IMR-90 (cell line): Measurements from ENCODE around the gene CAPN2. TPM values are rescaled to one million over a fixed set of nuclear protein-coding genes. Genes with fewer than 3 reads are reported as not detected.

ENCODE experiments used
- ATAC-seq: fragments of 200-7000 bp; cut with Tn5 transposase; 2 replicates; pipeline ENCODE4 v1.9.1; 2020; ENCODE audit warnings: low read depth, mild to moderate bottlenecking, moderate library complexity
- BruUV-seq: library from RNA; stranded (reverse); fragments of 400-500 nt; replicated peaks from 2 replicates; lab custom pipeline; 2021; lab: Mats Ljungman, UMichigan
- CTCF ChIA-PET: fragments of 300-600 bp; formaldehyde crosslinking; extraction: SDS; loops from one replicate; lab custom pipeline; 2021; ENCODE audit warnings: antibody characterized with exemption; lab: Yijun Ruan, JAX
- POLR2A ChIA-PET: fragments of 300-600 bp; sonication (Branson Sonifier 250); formaldehyde crosslinking; loops from one replicate; lab custom pipeline; 2022; ENCODE audit warnings: antibody characterized with exemption; ENCODE audit not compliant: unreplicated experiment; lab: Charles Lee
- DNase-seq: peaks from one replicate; pipeline ENCODE4 v3.0.0; 2013
- H2AFZ ChIP-seq: replicated peaks from 2 replicates; pipeline ENCODE3; 2013; ENCODE audit warnings: low read length, mild to moderate bottlenecking; ENCODE audit not compliant: poor library complexity
- H2AK5ac ChIP-seq: 2 replicates; pipeline ENCODE4 v1.6.1; 2013; ENCODE audit warnings: low read depth, low read length, inconsistent platforms
- H2AK9ac ChIP-seq: replicated peaks from 2 replicates; pipeline ENCODE3; 2013; ENCODE audit warnings: mild to moderate bottlenecking, low read depth, low read length, moderate library complexity; ENCODE audit not compliant: poor library complexity
- H2BK120ac ChIP-seq: 2 replicates; pipeline ENCODE4 v1.6.1; 2013; ENCODE audit warnings: low read depth, low read length, inconsistent platforms
- H2BK15ac ChIP-seq: 3 replicates; pipeline ENCODE4 v1.6.1; 2013; ENCODE audit warnings: low read depth, low read length, inconsistent platforms
- H2BK20ac ChIP-seq: 2 replicates; pipeline ENCODE4 v1.6.1; 2013; ENCODE audit warnings: low read depth, mild to moderate bottlenecking, inconsistent platforms, low read length, moderate library complexity
- H2BK5ac ChIP-seq: 2 replicates; pipeline ENCODE4 v1.6.1; 2013; ENCODE audit warnings: mild to moderate bottlenecking, low read depth, low read length, inconsistent platforms; ENCODE audit not compliant: poor library complexity, severe bottlenecking
- H3K14ac ChIP-seq: replicated peaks from 2 replicates; pipeline ENCODE4 v1.6.1; 2013; ENCODE audit warnings: low read depth, low read length, inconsistent platforms
- H3K18ac ChIP-seq: 2 replicates; pipeline ENCODE4 v1.6.1; 2013; ENCODE audit warnings: low read depth, low read length, control low read depth
- H3K23ac ChIP-seq: 2 replicates; pipeline ENCODE4 v1.6.1; 2013; ENCODE audit warnings: low read depth, low read length, inconsistent platforms
- H3K27ac ChIP-seq: 2 replicates; pipeline ENCODE4 v1.5.1; 2013; ENCODE audit warnings: mild to moderate bottlenecking, control low read depth, low read length; ENCODE audit not compliant: insufficient read depth
- H3K27me3 ChIP-seq: 2 replicates; pipeline ENCODE4 v1.6.1; 2013; ENCODE audit warnings: low read length; ENCODE audit not compliant: control insufficient read depth, insufficient read depth
- H3K36me3 ChIP-seq: 2 replicates; pipeline ENCODE4 v1.6.1; 2013; ENCODE audit warnings: low read length, mixed read lengths; ENCODE audit not compliant: control insufficient read depth, insufficient read depth
- H3K4ac ChIP-seq: 2 replicates; pipeline ENCODE4 v1.6.1; 2013; ENCODE audit warnings: low read depth, low read length, inconsistent platforms
- H3K4me1 ChIP-seq: 2 replicates; pipeline ENCODE4 v1.6.1; 2013; ENCODE audit warnings: low read length, mixed read lengths; ENCODE audit not compliant: control insufficient read depth, insufficient read depth
- H3K4me2 ChIP-seq: 2 replicates; pipeline ENCODE4 v1.6.1; 2013; ENCODE audit warnings: low read depth, mild to moderate bottlenecking, control low read depth, low read length, moderate library complexity
- H3K4me3 ChIP-seq: 2 replicates; pipeline ENCODE4 v1.5.1; 2013; ENCODE audit warnings: low read depth, mild to moderate bottlenecking, control low read depth, low read length, moderate library complexity; ENCODE audit not compliant: insufficient read depth
- H3K56ac ChIP-seq: 2 replicates; pipeline ENCODE4 v1.6.1; 2013; ENCODE audit warnings: low read length, inconsistent platforms; ENCODE audit not compliant: insufficient read depth; ENCODE audit errors: extremely low read depth
- H3K79me1 ChIP-seq, 2 experiments: 2 replicates each; pipeline ENCODE4 v1.6.1; 2013; ENCODE audit warnings: low read length in 2 of 2, inconsistent platforms in 1 of 2, low read depth in 1 of 2
- H3K9ac ChIP-seq: 2 replicates; pipeline ENCODE4 v1.6.1; 2013; ENCODE audit warnings: low read depth, low read length, control low read depth
- H3K9me1 ChIP-seq: 2 replicates; pipeline ENCODE4 v1.6.1; 2013; ENCODE audit warnings: low read length, inconsistent platforms; ENCODE audit not compliant: insufficient read depth
- H3K9me3 ChIP-seq: 2 replicates; pipeline ENCODE4 v1.6.1; 2013; ENCODE audit warnings: low read length; ENCODE audit not compliant: control insufficient read depth, insufficient read depth
- H4K20me1 ChIP-seq: 2 replicates; pipeline ENCODE4 v1.6.1; 2013; ENCODE audit warnings: low read length, inconsistent platforms; ENCODE audit not compliant: insufficient read depth
- H4K5ac ChIP-seq: 2 replicates; pipeline ENCODE4 v1.6.1; 2013; ENCODE audit warnings: mild to moderate bottlenecking, low read depth, low read length, control low read depth
- H4K8ac ChIP-seq, 2 experiments: 2 replicates each; pipeline ENCODE4 v1.6.1; 2013; ENCODE audit warnings: low read depth in 2 of 2, low read length in 2 of 2, control low read depth in 1 of 2, inconsistent platforms in 1 of 2
- H4K91ac ChIP-seq: 2 replicates; pipeline ENCODE4 v1.6.1; 2013; ENCODE audit warnings: low read depth, low read length, inconsistent platforms; ENCODE audit not compliant: insufficient read depth
- CEBPB ChIP-seq: IDR thresholded peaks from 2 replicates; pipeline ENCODE4 v1.6.1; 2012; ENCODE audit warnings: low read depth, low read length, improper control_type of control experiment
- MAFK ChIP-seq: IDR thresholded peaks from 2 replicates; pipeline ENCODE4 v1.6.1; 2012; ENCODE audit warnings: low read depth, low read length, improper control_type of control experiment
- RAD21 ChIP-seq: IDR thresholded peaks from 2 replicates; pipeline ENCODE4 v1.6.1; 2012; ENCODE audit warnings: low read length, improper control_type of control experiment
- WGBS, 2 experiments: methylation state at CpG; one replicate each; pipeline versions ENCODE4 v1.1.5 to v1.1.7; 2013; ENCODE audit warnings: missing lambda C conversion rate in 2 of 2; ENCODE audit not compliant: insufficient read length in 1 of 2; ENCODE audit errors: extremely low coverage in 2 of 2; 5-methylcytosine and 5-hydroxymethylcytosine counted together
- dilution Hi-C: fragments of 300-500 bp; cut with HindIII; formaldehyde crosslinking; loops from one replicate; pipeline ENCODE4 v1.14.3; 2018; ENCODE audit warnings: low sequenced_read_pairs; ENCODE audit not compliant: unreplicated experiment
- in situ Hi-C: fragments of 300-500 bp; cut with MboI; formaldehyde crosslinking; loops from 3 replicates; pipeline ENCODE4 v1.14.3; 2019; ENCODE audit warnings: low sequenced_read_pairs, inconsistent platforms, mixed read lengths
- intact Hi-C: fragments of 100-400 bp; cut with micrococcal nuclease; formaldehyde crosslinking; loops from 2 replicates; pipeline ENCODE4 v1.10.0; 2022
- polyA plus RNA-seq, 3 experiments: library from polyadenylated mRNA; depleted of rRNA; stranded (reverse); fragments of >200 nt; gene quantifications; 2 replicates each; pipeline ENCODE4 v1.2.3, GENCODE V29; 2012; ENCODE audit warnings: low replicate concordance in 1 of 3
- total RNA-seq: library from RNA; depleted of rRNA; stranded (reverse); fragments of >200 nt; gene quantifications from 2 replicates; pipeline ENCODE4 v1.2.3, GENCODE V29; 2012
- TF ChIP-seq, protein P1 (sequence below): fragments of 150-350 bp; IDR thresholded peaks from 2 replicates; pipeline ENCODE4 v1.6.1; 2016; ENCODE audit warnings: low read depth, mild to moderate bottlenecking, low read length, moderate library complexity, borderline replicate concordance

Gene CAPN2
- total and polyA plus RNA-seq, 2 of the 4 experiments (the other 2 are of a cell fraction): 339 to 430 TPM

DNA sequence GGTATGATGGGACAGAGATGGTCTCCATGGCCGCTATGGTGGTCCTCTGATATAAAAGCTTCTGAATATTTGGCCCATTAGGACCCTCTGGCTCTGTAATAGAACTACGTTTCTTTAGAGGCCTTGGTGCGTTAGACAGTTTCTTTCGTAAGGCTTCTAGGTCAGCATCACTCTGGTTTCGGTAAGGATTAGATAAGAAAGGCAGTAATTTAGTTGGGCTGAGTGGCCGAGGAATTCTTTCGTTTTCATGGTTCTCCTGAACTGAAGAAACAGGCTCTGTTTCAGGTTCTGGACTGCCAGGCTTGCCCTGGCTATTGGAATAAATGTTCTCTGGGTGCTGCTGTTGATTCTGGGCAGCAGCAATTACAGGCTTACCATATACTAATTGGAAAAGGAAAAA is 83.9 kb downstream of the CAPN2 start:
- intact Hi-C loops (no loop called here), in situ Hi-C loops (no loop called here), dilution Hi-C loops (no loop called here)
- no peak overlapping the region for H3K56ac ChIP-seq
- no peak overlapping the region for H3K4me2 ChIP-seq
- H2BK20ac ChIP-seq: no peak overlapping the region
- H3K36me3 ChIP-seq: peaks cover 35% of the 10 kb centered on the region
- peaks cover 3% of the 10 kb centered on the region; the same call in 1 of the 2 replicates for H3K9me1 ChIP-seq
- no peak overlapping the region for H2AK9ac ChIP-seq
- H3K27ac ChIP-seq: no peak overlapping the region
- no TSS peak for BruUV-seq
- H2AK5ac ChIP-seq: no peak overlapping the region
- H2BK15ac ChIP-seq: no peak overlapping the region
- CTCF ChIA-PET: no interaction called here
- no peak overlapping the region for H2BK5ac ChIP-seq
- ATAC-seq: no peak
- no peak overlapping the region for H3K4me3 ChIP-seq
- no peak overlapping the region for H3K9ac ChIP-seq
- no CpG with 5 or more reads among the region's 7 CpGs for WGBS, 2 experiments
- no peak overlapping the region for H4K5ac ChIP-seq
- no peaks in the 10 kb centered on the region for H3K9me3 ChIP-seq
- H4K20me1 ChIP-seq: peaks cover 4% of the 10 kb centered on the region; the same call in 1 of the 2 replicates
- peaks cover 8 to 36% of the 10 kb centered on the region in 2 experiments; a peak in 3 of 4 replicates for H3K79me1 ChIP-seq
- H2AFZ ChIP-seq: no peak overlapping the region
- TF ChIP-seq MAFK: no peak
- TF ChIP-seq RAD21: no peak
- TF ChIP-seq CEBPB: no peak
- TF ChIP-seq, protein P1, sequence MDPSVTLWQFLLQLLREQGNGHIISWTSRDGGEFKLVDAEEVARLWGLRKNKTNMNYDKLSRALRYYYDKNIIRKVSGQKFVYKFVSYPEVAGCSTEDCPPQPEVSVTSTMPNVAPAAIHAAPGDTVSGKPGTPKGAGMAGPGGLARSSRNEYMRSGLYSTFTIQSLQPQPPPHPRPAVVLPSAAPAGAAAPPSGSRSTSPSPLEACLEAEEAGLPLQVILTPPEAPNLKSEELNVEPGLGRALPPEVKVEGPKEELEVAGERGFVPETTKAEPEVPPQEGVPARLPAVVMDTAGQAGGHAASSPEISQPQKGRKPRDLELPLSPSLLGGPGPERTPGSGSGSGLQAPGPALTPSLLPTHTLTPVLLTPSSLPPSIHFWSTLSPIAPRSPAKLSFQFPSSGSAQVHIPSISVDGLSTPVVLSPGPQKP: no peak
- no peak for DNase-seq
- no peak overlapping the region for H4K8ac ChIP-seq
- POLR2A ChIA-PET: no interaction called here
- H3K4ac ChIP-seq: no peak overlapping the region
- H3K23ac ChIP-seq: no peak overlapping the region
- H2BK120ac ChIP-seq: no peak overlapping the region
- no peak overlapping the region for H3K14ac ChIP-seq
- no peaks in the 10 kb centered on the region for H3K4me1 ChIP-seq
- H3K18ac ChIP-seq: no peak overlapping the region
- no peaks in the 10 kb centered on the region for H3K27me3 ChIP-seq
- H4K91ac ChIP-seq: no peak overlapping the region
